ENCODE measurements around the gene GHR. TPM values are rescaled to one million over a fixed set of nuclear protein-coding genes. Genes with fewer than 3 reads are reported as not detected.

The GHR gene
- total RNA-seq = 0.26 and 0.75 TPM in 2 replicates
- polyA plus RNA-seq (2012) = 1.4 TPM

GRCh38 chr5:42423285-42424165, at the start of gene GHR:
TSS of gene GHR (plus strand) at chr5:42423439. CDS start at chr5:42565875, 142,436 bp downstream.
- peak; percentile 88 for DNase-seq (ENCODE audit: low read depth)

- no peak for DNase-seq (ENCODE audit: low read depth)
These were observed 48.5 kb upstream of the GHR start for GRCh38 chr5:42374679-42375273.

- no peak for DNase-seq (ENCODE audit: low read depth)
These were observed 45.7 kb upstream of the GHR start for GRCh38 chr5:42377496-42377895.

GRCh38 chr5:42381973-42382372, 41.3 kb upstream of the GHR start:
- DNase-seq (ENCODE audit: low read depth) = no peak

GRCh38 chr5:42387563-42387962, 35.7 kb upstream of the GHR start:
- no peak for DNase-seq (ENCODE audit: low read depth)

GRCh38 chr5:42390115-42390514, 33.1 kb upstream of the GHR start:
- DNase-seq (ENCODE audit: low read depth) = no peak

GRCh38 chr5:42392917-42393316, 30.3 kb upstream of the GHR start:
- no peak for DNase-seq (ENCODE audit: low read depth)

- no peak for DNase-seq (ENCODE audit: low read depth)
These were observed 27.1 kb upstream of the GHR start for GRCh38 chr5:42396111-42396510.

- peak; percentile 43 for DNase-seq (ENCODE audit: low read depth)
These were observed 26.0 kb upstream of the GHR start for GRCh38 chr5:42397267-42397666.

GRCh38 chr5:42399702-42400101, 23.5 kb upstream of the GHR start:
- DNase-seq (ENCODE audit: low read depth) = no peak

- no peak for DNase-seq (ENCODE audit: low read depth)
These were observed 22.8 kb upstream of the GHR start for GRCh38 chr5:42400474-42400873.

- DNase-seq (ENCODE audit: low read depth) = no peak
These were observed 20.0 kb upstream of the GHR start for GRCh38 chr5:42403236-42403635.

- DNase-seq (ENCODE audit: low read depth) = no peak
These were observed 18.9 kb upstream of the GHR start for GRCh38 chr5:42404366-42404765.

GRCh38 chr5:42419294-42419693, 3.9 kb upstream of the GHR start:
- DNase-seq (ENCODE audit: low read depth) = no peak

- no peak for DNase-seq (ENCODE audit: low read depth)
These were observed 471 bp upstream of the GHR start for GRCh38 chr5:42422656-42423280.

GRCh38 chr5:42426016-42426415, 2.8 kb downstream of the GHR start:
- DNase-seq (ENCODE audit: low read depth) = no peak

GRCh38 chr5:42429694-42430093, 6.5 kb downstream of the GHR start:
- no peak for DNase-seq (ENCODE audit: low read depth)

GRCh38 chr5:42434047-42434724, 10.9 kb downstream of the GHR start:
- no peak for DNase-seq (ENCODE audit: low read depth)

GRCh38 chr5:42436051-42436450, 12.8 kb downstream of the GHR start:
- no peak for DNase-seq (ENCODE audit: low read depth)

- no peak for DNase-seq (ENCODE audit: low read depth)
These were observed 31.2 kb downstream of the GHR start for GRCh38 chr5:42454216-42454995.

GRCh38 chr5:42461033-42461432, 37.8 kb downstream of the GHR start:
- DNase-seq (ENCODE audit: low read depth) = no peak

All from myocyte (in vitro differentiated cells).